ENCODE results near the gene NINJ1. TPM values are rescaled to one million over a fixed set of nuclear protein-coding genes. Genes with fewer than 3 reads are reported as not detected.
"Not testable (repeated sequence)": the region's sequence is repeated elsewhere in the genome, so short reads cannot be mapped to it uniquely, and the experiment has no call there.

The NINJ1 gene
- total and polyA plus RNA-seq, 12 donors, result 35.5 to 77.1 (median 41.3) TPM

GRCh38 chr9:93108291-93109041 is 25.6 kb downstream of the NINJ1 start:
- TF ChIP-seq CTCF (IDR thresholded peaks at IDR 0.05), result no peak
- H3K36me3 ChIP-seq, result peaks cover 0 to 61% (median 13%) of the 10 kb centered on the region in 9 donors
- intact Hi-C loops (cut with DNase I), result loop anchor here in 3 of 10 donors (5.0 to 10.0 kb wide), 3 partner anchors 196 to 456 kb away; no protein-coding TSS in a partner anchor

GRCh38 chr9:93107825-93108161 is 26.3 kb downstream of the NINJ1 start:
- Histone ChIP-seq H3K27ac (no peak overlapping the region), H3K4me3 (no peak overlapping the region), H3K27me3 (no peaks in the 10 kb centered on the region), H3K9me3 (peaks cover 0 to 13% (median 0%) of the 10 kb centered on the region in 11 donors), H3K36me3 (peaks cover 0 to 56% (median 13%) of the 10 kb centered on the region in 9 donors), H3K4me1 (peaks cover 0 to 54% (median 0%) of the 10 kb centered on the region in 9 donors)
- no peak for TF ChIP-seq CTCF (IDR thresholded peaks at IDR 0.05)
- no peak for DNase-seq
- 85 to 89% methylated on average over 6 of the region's 6 CpGs for WGBS, 2 donors
- ATAC-seq, result no peak
- intact Hi-C loops (cut with DNase I), result loop anchor here in 3 of 10 donors (5.0 to 10.0 kb wide), 3 partner anchors 197 to 457 kb away; no protein-coding TSS in a partner anchor

More at GRCh38 chr9:93108291-93109041, 25.6 kb downstream of the NINJ1 start:
- H3K27ac ChIP-seq, result no peak overlapping the region
- peaks cover 0 to 13% (median 0%) of the 10 kb centered on the region in 11 donors for H3K9me3 ChIP-seq
- peaks cover 0 to 58% (median 0%) of the 10 kb centered on the region in 9 donors for H3K4me1 ChIP-seq
- WGBS, 2 donors, result 88 to 93% methylated on average over 15 of the region's 15 CpGs
- H3K4me3 ChIP-seq, result no peak overlapping the region
- no peak for DNase-seq
- ATAC-seq, result peak in 2 of 8 donors; percentile 3 to 6
- H3K27me3 ChIP-seq, result no peaks in the 10 kb centered on the region

GRCh38 chr9:93107151-93107824 is 26.8 kb downstream of the NINJ1 start:
- no peak for ATAC-seq
- Histone ChIP-seq H3K9me3 (peaks cover 0 to 13% (median 0%) of the 10 kb centered on the region in 11 donors), H3K36me3 (peaks cover 0 to 51% (median 11%) of the 10 kb centered on the region in 9 donors), H3K27ac (no peak overlapping the region), H3K27me3 (no peaks in the 10 kb centered on the region), H3K4me3 (no peak overlapping the region), H3K4me1 (peaks cover 0 to 50% (median 0%) of the 10 kb centered on the region in 9 donors)
- no peak for TF ChIP-seq CTCF (IDR thresholded peaks at IDR 0.05)
- DNase-seq, result no peak
- WGBS, 2 donors, result 83 to 92% methylated on average over 14 of the region's 14 CpGs
- intact Hi-C loops (cut with DNase I), result loop anchor here in 3 of 10 donors (5.0 to 10.0 kb wide), 3 partner anchors 198 to 458 kb away; no protein-coding TSS in a partner anchor

- H3K4me3 ChIP-seq, result no peak overlapping the region
- no peak for TF ChIP-seq CTCF (IDR thresholded peaks at IDR 0.05)
- intact Hi-C loops (cut with DNase I), result loop anchor here in 3 of 10 donors (5.0 to 10.0 kb wide), 3 partner anchors 199 to 459 kb away; no protein-coding TSS in a partner anchor
- H3K27ac ChIP-seq, result no peak overlapping the region
- no peaks in the 10 kb centered on the region for H3K27me3 ChIP-seq
- ATAC-seq (no peak), DNase-seq (no peak)
- H3K4me1 ChIP-seq, result peaks cover 0 to 35% (median 0%) of the 10 kb centered on the region in 9 donors
- peaks cover 0 to 34% (median 6%) of the 10 kb centered on the region in 9 donors for H3K36me3 ChIP-seq
- 69% methylated on average over 1 of the region's 1 CpG for WGBS, 2 donors
- H3K9me3 ChIP-seq, result peaks cover 0 to 13% (median 0%) of the 10 kb centered on the region in 11 donors
These were observed 28.4 kb downstream of the NINJ1 start for GRCh38 chr9:93105620-93106019.

GRCh38 chr9:93101086-93101485 is 33.0 kb downstream of the NINJ1 start:
- Histone ChIP-seq H3K9me3 (peaks cover 0 to 13% (median 0%) of the 10 kb centered on the region in 11 donors), H3K4me1 (peaks cover 13 to 48% (median 34%) of the 10 kb centered on the region in 9 donors)
- ATAC-seq, DNase-seq, H3K27ac ChIP-seq, H3K4me3 ChIP-seq, H3K36me3 ChIP-seq, H3K27me3 ChIP-seq: not testable (repeated sequence)
- intact Hi-C loops (cut with DNase I), result loop anchor here in 4 of 10 donors (5.0 to 10.0 kb wide), 4 partner anchors 99 to 464 kb away; no protein-coding TSS in a partner anchor
- whole genome bisulfite sequencing, 2 donors, result 93 to 97% methylated on average over 11 of the region's 11 CpGs

All from heart right ventricle (tissue), 16 donors.